K562 (cell line): ENCODE measurements around the gene EEF2.

ENCODE experiments used
- CHD4 ChIP-seq: fragments of 200-600 bp; sonication (generic); IDR thresholded peaks from 3 replicates; pipeline ENCODE4 v1.6.1; 2012; ENCODE audit warnings: low read depth, mild to moderate bottlenecking, mixed read lengths, low read length, inconsistent platforms; ENCODE audit not compliant: insufficient read depth, insufficient replicate concordance, poor library complexity, severe bottlenecking
- CREM ChIP-seq: IDR thresholded peaks from 2 replicates; pipeline ENCODE4 v1.6.1; 2014; ENCODE audit warnings: antibody characterized with exemption, low read depth
- CTCF ChIP-seq, 3 experiments: IDR thresholded peaks in 2 of 3; conservative IDR thresholded peaks in 1 of 3; 2 replicates each; pipeline ENCODE4 v1.5.1; 2011 to 2012; ENCODE audit warnings: low read length in 3 of 3, mild to moderate bottlenecking in 3 of 3, control low read depth in 2 of 3, improper control_type of control experiment in 1 of 3, inconsistent platforms in 1 of 3, low read depth in 1 of 3, mixed read lengths in 1 of 3, moderate library complexity in 1 of 3; ENCODE audit not compliant: insufficient read depth in 2 of 3
- EHMT2 ChIP-seq: fragments of 450-650 bp; IDR thresholded peaks from 2 replicates; pipeline ENCODE4 v1.6.1; 2018; ENCODE audit warnings: antibody characterized with exemption
- EZH2 ChIP-seq: IDR thresholded peaks from 2 replicates; pipeline ENCODE4 v1.6.1; 2012; ENCODE audit warnings: low read depth, mild to moderate bottlenecking, inconsistent platforms, low read length, borderline replicate concordance
- MAX ChIP-seq: sonication (generic); formaldehyde crosslinking; IDR thresholded peaks from 2 replicates; pipeline ENCODE4 v1.9.0; 2022; ENCODE audit warnings: mild to moderate bottlenecking, missing genetic modification reagents
- POLR2A ChIP-seq: fragments of 450-650 bp; conservative IDR thresholded peaks from 2 replicates; pipeline ENCODE4 v1.6.1; 2016
- POLR2AphosphoS5 ChIP-seq: IDR thresholded peaks from 2 replicates; pipeline ENCODE4 v1.6.1; 2011; ENCODE audit warnings: mild to moderate bottlenecking, low read depth, low read length, moderate library complexity; ENCODE audit not compliant: control insufficient read depth, insufficient read depth
- SMAD2 ChIP-seq: fragments of 150-350 bp; IDR thresholded peaks from 2 replicates; pipeline ENCODE4 v1.6.1; 2014; ENCODE audit warnings: low read depth, mild to moderate bottlenecking, low read length
- SRF ChIP-seq, 2 experiments: fragments of 250-450, 450-650 bp in 1 of 2; sonication (Bioruptor Pico) in 1 of 2; sonication (generic) in 1 of 2; formaldehyde crosslinking; IDR thresholded peaks; 2 replicates each; pipeline versions ENCODE4 v1.5.0 to v1.5.1; 2020 to 2022; ENCODE audit warnings: mild to moderate bottlenecking in 1 of 2, missing genetic modification reagents in 1 of 2
- ZBTB17 ChIP-seq: fragments of 450-650 bp; formaldehyde crosslinking; IDR thresholded peaks from 2 replicates; pipeline ENCODE4 v1.4.0; 2020; ENCODE audit warnings: mild to moderate bottlenecking
- ZNF175 ChIP-seq: fragments of 200-800 bp; sonication (Bioruptor generic); IDR thresholded peaks from 2 replicates; pipeline ENCODE4 v1.6.1; 2016; ENCODE audit warnings: low read depth, mild to moderate bottlenecking, missing genetic modification characterization, missing compliant biosample characterization
- ZNF79 ChIP-seq: fragments of 250-450 bp; sonication (Bioruptor Pico); IDR thresholded peaks from 2 replicates; pipeline ENCODE4 v1.4.0; 2020; ENCODE audit warnings: low read depth, mild to moderate bottlenecking, moderate library complexity

GRCh38 chr19:4031420-4031819 is 46.2 kb upstream of the EEF2 start:
- TF ChIP-seq ZNF79 (CRISPR knock-in tag) (no peak), POLR2A (no peak), ZBTB17 (CRISPR knock-in tag) (no peak), POLR2AphosphoS5 (no peak), MAX (no peak), CHD4 (no peak), EHMT2 (no peak), CTCF (IDR thresholded peaks at IDR 0.05 in 2 of 3, conservative IDR thresholded peaks at IDR 0.05 in 1 of 3; ENCODE audit: insufficient read depth in 2 of 3, low read depth in 1 of 3, low read length in 3 of 3) (no peak), ZNF175 (CRISPR knock-in tag) (no peak), EZH2 (no peak), SRF (CRISPR knock-in tag; IDR thresholded peaks at IDR 0.05) (no peak), CREM (no peak), SMAD2 (no peak)
